ENCODE results near the gene SUOX. TPM values are rescaled to one million over a fixed set of nuclear protein-coding genes. Genes with fewer than 3 reads are reported as not detected.

SUOX gene
- total and polyA plus RNA-seq, 8 donors, result 8.4 to 67.7 (median 10.9) TPM

DNA sequence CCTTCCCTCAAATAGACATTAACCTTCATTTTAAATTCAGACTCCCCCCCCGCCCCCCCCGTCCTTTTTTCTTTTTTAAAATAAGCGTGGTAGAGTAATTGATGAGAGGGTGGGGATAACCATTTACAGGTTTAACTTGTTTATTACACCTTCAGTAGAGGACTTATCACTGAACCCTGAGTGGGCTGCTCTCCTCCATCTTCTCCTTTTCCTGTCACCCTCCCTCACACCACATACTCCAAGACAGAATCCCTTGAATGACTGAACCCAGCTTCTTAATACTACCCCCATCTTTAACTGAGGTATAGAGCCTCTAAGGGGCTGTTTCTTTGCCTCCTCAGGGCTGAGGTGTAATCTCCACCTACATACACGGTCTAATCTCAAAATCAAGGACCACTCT, 20.1 kb downstream of the SUOX start:
- Histone ChIP-seq H3K9me3 (no peaks in the 10 kb centered on the region), H3K27me3 (no peaks in the 10 kb centered on the region), H3K36me3 (peaks cover 0 to 14% (median 11%) of the 10 kb centered on the region in 4 donors), H3K4me3 (no peak overlapping the region), H3K4me1 (peaks cover 5 to 33% (median 15%) of the 10 kb centered on the region in 4 donors), H3K27ac (no peak overlapping the region)
- intact Hi-C loops (cut with DNase I; ENCODE audit: low total_unique reads), result no loop called here
- DNase-seq, result no peak
- 83 to 91% (median 87%) methylated on average over 4 of the region's 4 CpGs for WGBS, 5 donors
- TF ChIP-seq, protein P1, sequence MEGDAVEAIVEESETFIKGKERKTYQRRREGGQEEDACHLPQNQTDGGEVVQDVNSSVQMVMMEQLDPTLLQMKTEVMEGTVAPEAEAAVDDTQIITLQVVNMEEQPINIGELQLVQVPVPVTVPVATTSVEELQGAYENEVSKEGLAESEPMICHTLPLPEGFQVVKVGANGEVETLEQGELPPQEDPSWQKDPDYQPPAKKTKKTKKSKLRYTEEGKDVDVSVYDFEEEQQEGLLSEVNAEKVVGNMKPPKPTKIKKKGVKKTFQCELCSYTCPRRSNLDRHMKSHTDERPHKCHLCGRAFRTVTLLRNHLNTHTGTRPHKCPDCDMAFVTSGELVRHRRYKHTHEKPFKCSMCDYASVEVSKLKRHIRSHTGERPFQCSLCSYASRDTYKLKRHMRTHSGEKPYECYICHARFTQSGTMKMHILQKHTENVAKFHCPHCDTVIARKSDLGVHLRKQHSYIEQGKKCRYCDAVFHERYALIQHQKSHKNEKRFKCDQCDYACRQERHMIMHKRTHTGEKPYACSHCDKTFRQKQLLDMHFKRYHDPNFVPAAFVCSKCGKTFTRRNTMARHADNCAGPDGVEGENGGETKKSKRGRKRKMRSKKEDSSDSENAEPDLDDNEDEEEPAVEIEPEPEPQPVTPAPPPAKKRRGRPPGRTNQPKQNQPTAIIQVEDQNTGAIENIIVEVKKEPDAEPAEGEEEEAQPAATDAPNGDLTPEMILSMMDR (IDR thresholded peaks at IDR 0.05), result no peak
- TF ChIP-seq EP300 (IDR thresholded peaks at IDR 0.05) (no peak), POLR2AphosphoS5 (IDR thresholded peaks at IDR 0.05) (no peak), POLR2A (IDR thresholded peaks at IDR 0.05) (no peak)

DNA sequence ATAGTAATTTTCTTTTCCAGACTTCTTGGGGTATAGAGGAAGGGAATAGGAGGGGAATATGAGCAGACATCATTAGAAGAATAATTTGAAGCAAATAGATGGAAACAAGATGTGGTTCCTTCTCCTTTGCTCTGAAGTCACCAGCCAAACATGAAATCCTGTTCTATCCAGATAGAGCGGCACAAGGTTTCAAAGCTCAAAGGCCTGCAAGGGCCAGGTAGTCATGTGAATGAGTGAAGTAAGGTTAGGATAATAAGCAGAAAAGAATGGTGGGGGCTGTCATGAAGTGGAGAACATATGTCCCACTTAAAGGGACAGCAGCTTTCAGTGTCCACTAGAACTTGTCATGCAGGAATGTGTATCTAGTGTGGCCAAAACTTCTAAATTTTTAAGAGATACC, 21.3 kb downstream of the SUOX start:
- Histone ChIP-seq H3K4me3 (no peak overlapping the region), H3K4me1 (peaks cover 5 to 35% (median 16%) of the 10 kb centered on the region in 4 donors)
- 100% methylated on average over 1 of the region's 1 CpG for WGBS, 5 donors

DNA sequence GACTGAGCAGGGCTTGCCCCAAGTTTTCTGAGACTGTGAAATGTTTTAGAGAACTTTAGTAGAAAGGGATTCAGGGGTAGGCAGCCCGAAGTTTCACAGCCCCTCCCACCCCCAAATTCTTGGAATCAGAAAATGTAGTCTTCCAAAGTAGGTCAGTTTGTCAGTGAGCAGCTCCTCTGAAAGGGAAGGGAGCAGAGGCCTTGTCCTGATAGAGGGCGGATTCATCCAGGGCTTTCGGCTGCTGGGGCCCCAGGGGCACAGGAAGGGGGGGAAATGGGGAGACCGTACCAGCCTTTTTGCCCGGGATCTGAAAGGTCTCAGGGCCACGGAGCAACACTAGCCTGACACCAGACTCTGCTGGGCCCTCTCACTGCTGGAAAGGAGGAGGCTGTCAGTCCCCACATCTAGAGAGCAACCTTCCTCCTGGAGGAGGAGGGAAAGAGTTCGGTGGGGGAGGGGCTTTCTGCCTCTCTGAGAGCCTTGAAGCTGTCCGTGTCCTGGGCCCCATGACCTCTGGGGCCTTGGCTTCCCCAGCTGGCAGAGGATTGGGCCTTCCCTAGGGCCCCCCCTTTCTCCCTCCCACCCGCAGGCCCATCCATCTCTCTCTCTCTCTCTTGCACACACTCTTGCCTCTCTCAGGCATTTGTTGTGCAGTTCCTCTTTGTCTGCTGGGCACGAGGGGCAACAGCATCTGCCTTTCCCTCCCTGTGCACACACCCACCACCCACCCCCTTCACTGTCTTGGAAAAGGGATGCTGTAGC, 23.5 kb downstream of the SUOX start, which contains the start of gene IKZF4:
Gene IKZF4, plus strand, starts transcription at position 621 of the 762 bp plus-strand sequence. CDS start 451 bp downstream, outside the sequence.
- TF ChIP-seq POLR2AphosphoS5 (IDR thresholded peaks at IDR 0.05) (no peak), POLR2A (IDR thresholded peaks at IDR 0.05) (no peak), EP300 (IDR thresholded peaks at IDR 0.05) (no peak)
- TF ChIP-seq, protein P1 (IDR thresholded peaks at IDR 0.05), result no peak
- WGBS, 5 donors, result 31 to 50% (median 43%) methylated on average over 10 of the region's 10 CpGs
- peak in 1 of 2 donors; percentile 89 for DNase-seq
- peak within 1 kb of the TSS; percentile 31 to 41 (median 35) for H3K4me3 ChIP-seq
- H3K4me1 ChIP-seq, result peaks cover 5 to 27% (median 16%) of the 10 kb centered on the region in 4 donors
- H3K36me3 ChIP-seq, result peaks cover 0 to 25% (median 21%) of the 10 kb centered on the region in 4 donors
- intact Hi-C loops (cut with DNase I; ENCODE audit: low total_unique reads), result no loop called here
- no peaks in the 10 kb centered on the region for H3K27me3 ChIP-seq
- H3K27ac ChIP-seq, result peak within 1 kb of the TSS in 4 of 5 donors; percentile 58 to 80 (median 74)
- H3K9me3 ChIP-seq, result no peaks in the 10 kb centered on the region

More for the DNA sequence above, 21.3 kb downstream of the SUOX start:
- TF ChIP-seq, protein P1 (IDR thresholded peaks at IDR 0.05), result no peak
- no peak for TF ChIP-seq POLR2AphosphoS5 (IDR thresholded peaks at IDR 0.05)
- no peak for TF ChIP-seq POLR2A (IDR thresholded peaks at IDR 0.05)
- no peak for TF ChIP-seq EP300 (IDR thresholded peaks at IDR 0.05)
- Histone ChIP-seq H3K27ac (no peak overlapping the region), H3K27me3 (no peaks in the 10 kb centered on the region), H3K36me3 (peaks cover 0 to 14% (median 11%) of the 10 kb centered on the region in 4 donors), H3K9me3 (no peaks in the 10 kb centered on the region)
- no peak for DNase-seq
- intact Hi-C loops (cut with DNase I; ENCODE audit: low total_unique reads), result no loop called here

DNA sequence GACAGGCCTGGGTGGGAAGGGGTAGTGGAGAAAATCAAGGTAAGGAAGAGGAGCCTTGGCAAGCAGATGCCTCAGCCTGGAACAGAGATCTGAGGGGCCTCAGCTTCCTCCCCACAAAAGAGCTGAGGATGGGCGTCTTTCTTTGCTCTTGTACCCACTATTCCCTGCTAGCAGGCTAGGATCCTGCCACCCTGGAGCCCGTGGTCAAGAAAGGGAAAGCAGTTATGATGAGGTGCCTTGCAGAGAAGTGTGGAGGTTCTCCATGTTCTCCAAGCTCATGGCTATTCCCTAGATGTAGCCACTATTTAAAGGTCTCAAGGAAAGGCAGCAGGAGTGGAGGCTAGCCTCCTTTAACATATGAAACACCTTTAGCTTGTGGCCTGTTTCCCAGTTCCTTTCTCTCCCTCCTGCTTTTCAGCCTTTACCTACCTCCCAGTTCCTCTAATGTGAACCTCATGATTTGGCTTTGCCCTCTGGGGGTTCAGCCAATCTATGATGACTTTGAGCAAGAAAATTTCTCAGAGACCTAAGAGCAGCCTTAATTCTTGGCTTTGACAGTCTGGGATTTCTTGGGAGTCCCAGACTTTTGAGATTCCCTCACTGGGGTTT, 24.9 kb downstream of the SUOX start:
- DNase-seq, result no peak
- H3K9me3 ChIP-seq, result no peaks in the 10 kb centered on the region
- intact Hi-C loops (cut with DNase I; ENCODE audit: low total_unique reads), result no loop called here
- TF ChIP-seq POLR2A (IDR thresholded peaks at IDR 0.05) (no peak), POLR2AphosphoS5 (IDR thresholded peaks at IDR 0.05) (no peak), EP300 (IDR thresholded peaks at IDR 0.05) (no peak)
- TF ChIP-seq, protein P1 (IDR thresholded peaks at IDR 0.05), result no peak
- H3K4me1 ChIP-seq, result peaks cover 5 to 26% (median 16%) of the 10 kb centered on the region in 4 donors
- H3K27ac ChIP-seq, result peak overlapping the region in 4 of 5 donors; percentile 58 to 80 (median 74)
- peaks cover 0 to 38% (median 32%) of the 10 kb centered on the region in 4 donors for H3K36me3 ChIP-seq
- WGBS, 5 donors, result 45 to 65% (median 57%) methylated on average over 2 of the region's 2 CpGs
- peak overlapping the region; percentile 31 to 41 (median 35) for H3K4me3 ChIP-seq
- no peaks in the 10 kb centered on the region for H3K27me3 ChIP-seq

Measured in stomach (tissue), 9 donors.